ENCODE data around the gene PSMA2.

- TF ChIP-seq POLR2A (IDR thresholded peaks at IDR 0.05) (no peak), CTCF (IDR thresholded peaks at IDR 0.05) (no peak), POLR2AphosphoS5 (IDR thresholded peaks at IDR 0.05; ENCODE audit: insufficient read depth in 1 of 2, low read depth in 1 of 2) (no peak)
Observed at GRCh38 chr7:42893346-42894240, 38.4 kb downstream of the PSMA2 start.
